AG20443 (cell line): ENCODE results near the gene DLG2.
"Not testable (repeated sequence)": the region's sequence is repeated elsewhere in the genome, so short reads cannot be mapped to it uniquely, and the experiment has no call there.

Experiments used
- DNase-seq: peaks from one replicate; pipeline ENCODE4 v3.0.0; 2012; ENCODE audit warnings: low spot score, mixed read lengths

Gene DLG2

DNA sequence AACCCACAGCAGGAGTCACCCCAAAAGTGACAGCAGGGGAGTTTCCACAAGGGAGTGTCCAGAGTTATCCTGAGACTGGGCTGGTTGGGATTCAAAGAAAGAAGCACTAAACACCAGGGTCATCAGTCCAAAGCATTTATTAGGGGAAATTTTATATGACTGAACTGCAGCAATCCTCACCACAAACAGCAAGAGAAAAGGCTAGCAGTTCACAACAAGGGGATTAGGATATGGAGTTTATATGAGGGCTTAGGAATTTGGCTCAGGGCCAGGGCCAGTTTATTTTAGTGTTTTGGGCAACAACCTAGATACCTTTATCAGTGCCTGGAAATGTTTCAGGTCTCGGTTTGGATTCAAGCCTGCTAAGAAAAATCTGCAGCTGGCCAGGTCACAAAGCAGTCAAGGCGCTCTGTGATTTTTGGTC, 16.1 kb upstream of the DLG2 start:
- DNase-seq = no peak

DNA sequence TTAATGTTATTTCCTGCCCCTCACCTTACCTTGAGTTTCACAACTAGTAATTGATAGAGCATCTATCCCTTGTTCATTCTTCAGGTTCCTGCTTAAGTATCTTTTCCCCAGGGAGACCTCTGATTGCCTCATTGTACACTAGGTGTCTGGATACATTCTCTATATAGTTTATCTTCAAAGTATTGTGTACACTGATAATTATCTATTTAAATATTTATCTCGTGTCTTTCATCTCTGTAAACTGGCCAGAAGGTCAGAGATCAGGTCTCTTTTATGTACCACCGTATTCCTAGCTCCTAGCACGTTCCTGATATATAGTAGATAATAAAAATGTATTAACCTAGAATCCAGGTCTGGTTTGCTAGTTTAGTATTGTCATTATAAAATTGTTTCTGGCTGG, 7.6 kb upstream of the DLG2 start:
- no peak for DNase-seq

DNA sequence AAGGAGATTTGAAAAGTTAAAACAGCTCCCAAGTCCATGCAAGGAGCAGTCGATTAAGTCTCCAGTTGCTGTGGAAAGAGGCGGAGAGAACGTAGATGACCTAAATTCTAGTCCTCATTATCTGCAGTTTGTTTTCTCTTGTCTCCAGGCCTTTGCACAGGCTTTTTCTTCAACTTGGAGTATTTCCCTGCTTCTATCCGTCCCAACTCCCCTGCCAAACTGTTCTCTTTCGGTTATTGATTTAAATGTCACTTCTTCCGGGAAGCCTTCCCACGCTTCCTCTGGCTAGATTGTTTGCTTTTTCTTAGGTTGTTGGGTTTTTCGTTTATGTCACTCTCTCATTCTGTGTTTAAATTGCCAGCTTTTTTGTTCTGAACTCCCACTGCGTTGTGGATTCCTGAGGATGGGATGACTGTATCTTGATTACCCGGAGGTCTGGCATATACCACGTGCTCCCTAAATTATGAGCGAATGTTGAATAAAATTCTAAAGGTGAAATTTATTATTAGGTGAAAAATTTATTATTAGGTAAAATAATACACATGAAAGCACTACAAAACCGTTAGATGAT, 1.7 kb upstream of the DLG2 start:
- no peak for DNase-seq

DNA sequence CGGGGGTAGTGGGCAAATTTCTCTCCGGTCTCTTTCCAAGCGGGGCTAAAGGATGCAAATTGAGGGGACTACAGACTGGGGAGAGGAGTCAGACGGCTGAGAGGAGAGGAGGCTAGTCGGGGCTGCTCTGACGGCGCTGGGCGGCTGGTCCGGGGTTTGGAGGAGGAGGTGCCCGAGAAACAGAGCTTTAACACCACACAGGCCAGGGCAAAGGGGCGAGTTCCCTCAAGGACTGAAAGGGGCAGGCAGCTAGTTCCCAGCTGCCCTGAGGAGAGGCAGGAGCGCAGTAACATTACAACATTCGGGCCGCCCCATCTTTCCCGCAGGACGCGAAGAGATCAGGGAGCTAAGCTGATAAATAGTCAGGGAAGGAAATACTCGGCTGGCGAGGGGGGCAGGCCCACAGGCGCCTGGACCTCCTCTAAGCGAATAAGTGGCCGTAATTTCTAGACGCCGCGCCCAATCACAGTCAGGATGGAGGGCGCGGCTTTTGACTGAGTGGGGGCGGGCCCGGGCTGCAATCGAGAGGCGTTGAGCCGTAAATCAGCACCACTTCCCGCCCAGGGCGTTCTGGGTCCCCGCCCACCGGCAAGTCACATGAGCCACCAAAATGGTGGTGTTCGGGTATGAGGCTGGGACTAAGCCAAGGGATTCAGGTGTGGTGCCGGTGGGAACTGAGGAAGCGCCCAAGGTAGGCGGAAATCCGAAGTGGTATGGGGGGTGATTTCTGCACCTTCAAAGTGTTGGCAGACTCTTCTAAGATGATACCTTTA, 1.0 kb upstream of the DLG2 start, which contains the start of gene TMEM126B:
TSS of gene TMEM126B (plus strand) at position 596 of the 773 bp plus-strand sequence. CDS start at position 611, 15 bp downstream.
- DNase-seq = peak; percentile 96

DNA sequence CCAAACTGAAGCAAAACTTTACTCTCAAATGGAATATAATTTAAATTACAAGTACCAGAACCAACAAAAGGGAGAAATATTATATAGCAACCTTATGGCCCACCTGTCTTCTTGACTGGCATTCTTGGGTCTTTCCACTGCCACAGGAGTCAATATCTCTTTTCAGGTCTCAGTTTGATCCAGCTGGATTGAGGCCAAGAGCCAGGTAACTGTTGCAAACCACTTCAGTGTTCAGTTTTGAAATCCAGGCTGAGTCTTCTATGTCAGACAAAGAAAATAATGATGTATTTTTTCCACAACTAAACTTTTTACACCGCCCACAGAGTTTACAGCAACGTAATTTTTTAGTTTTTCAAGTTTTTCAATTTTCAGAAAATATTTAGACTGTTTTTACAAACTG, 648 bp downstream of the DLG2 start:
- DNase-seq = no peak

DNA sequence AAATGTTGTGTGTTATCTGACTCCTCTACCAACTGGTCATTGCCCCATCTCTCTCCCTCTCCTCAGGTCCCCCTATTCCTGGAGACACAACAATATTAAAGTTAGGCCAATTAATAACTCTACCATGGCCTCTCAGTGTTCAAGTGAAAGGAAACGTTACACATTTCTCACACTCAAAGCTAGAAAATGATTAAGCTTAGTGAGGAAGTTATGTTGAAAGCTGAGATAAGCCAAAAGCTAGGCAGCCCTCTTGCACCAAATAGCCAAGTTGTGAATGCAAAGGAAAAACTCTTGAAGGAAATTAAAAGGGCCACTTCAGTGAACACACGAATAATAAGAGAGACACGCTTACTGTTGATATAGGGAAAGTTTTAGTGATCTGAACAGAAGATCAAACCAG, 6.9 kb downstream of the DLG2 start:
- no peak for DNase-seq

DNA sequence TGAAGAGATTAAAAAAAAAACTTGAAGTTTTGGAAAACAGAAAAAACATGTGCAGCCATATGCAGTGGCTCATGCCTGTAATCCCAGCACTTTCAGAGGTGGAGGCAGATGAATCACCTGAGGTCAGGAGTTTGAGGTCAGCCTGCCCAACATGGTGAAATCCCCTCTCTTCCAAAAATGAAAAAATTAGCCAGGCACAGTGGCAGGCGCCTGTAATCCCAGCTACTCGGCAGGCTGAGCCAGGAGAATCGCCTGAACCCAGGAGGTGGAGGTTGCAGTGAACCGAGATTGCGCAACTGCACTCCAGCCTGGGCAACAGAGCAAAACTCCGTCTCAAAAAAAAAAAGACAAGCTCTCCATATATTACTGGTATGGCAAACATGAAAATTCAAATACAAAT, 7.6 kb downstream of the DLG2 start:
- DNase-seq = no peak

DNA sequence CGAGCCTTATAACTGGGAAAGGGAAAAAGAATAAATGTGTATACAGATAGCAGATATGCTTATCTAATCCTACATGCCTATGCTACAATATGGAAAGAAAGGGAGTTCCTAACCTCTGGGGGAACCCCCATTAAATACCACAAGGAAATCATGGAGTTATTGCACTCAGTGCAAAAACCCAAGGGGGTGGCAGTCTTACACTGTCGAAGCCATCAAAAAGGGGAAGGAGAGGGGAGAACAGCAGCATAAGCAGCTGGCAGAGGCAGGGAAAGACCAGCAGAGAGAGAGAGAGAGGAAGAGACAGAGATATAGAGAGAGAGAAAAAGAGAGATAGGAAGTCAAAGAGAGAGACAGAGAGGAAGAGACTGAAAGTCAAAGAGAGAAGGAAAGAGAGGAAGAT, 15.5 kb downstream of the DLG2 start:
- DNase-seq = not testable (repeated sequence)

DNA sequence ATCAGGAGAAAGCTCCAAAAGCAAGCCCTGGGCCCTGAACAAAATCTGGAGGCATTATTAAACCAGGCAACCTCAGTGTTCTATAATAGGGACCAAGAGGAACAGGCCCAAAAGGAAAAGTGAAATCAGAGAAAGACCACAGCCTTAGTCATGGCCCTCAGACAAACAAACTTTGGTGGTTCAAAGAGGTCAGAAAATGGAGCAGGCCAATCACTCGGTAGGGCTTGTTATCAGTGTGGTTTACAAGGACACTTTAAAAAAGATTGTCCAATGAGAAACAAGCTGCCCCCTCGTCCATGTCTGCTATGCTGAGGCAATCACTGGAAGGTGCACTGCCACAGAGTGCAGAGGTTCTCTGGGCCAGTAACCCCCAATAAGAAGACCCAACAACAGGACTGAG, 17.9 kb downstream of the DLG2 start:
- DNase-seq = not testable (repeated sequence)

DNA sequence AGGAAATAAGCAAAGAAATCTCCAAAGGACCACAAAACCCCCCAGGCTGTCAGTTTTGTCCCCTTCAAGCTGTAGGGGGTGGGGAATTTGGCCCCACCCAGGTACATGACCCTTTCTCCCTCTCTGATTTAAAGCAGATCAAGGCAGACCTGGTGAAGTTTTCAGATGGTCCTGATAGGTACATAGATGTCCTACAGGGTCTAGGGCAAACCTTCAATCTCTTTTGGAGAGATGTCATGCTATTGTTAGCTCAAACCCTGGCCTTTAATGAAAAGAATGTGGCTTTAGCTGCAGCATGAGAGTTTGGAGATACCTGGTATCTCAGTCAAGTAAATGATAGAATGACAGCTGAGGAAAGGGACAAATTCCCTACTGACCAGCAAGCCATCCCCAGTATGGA, 18.5 kb downstream of the DLG2 start:
- not testable (repeated sequence) for DNase-seq

DNA sequence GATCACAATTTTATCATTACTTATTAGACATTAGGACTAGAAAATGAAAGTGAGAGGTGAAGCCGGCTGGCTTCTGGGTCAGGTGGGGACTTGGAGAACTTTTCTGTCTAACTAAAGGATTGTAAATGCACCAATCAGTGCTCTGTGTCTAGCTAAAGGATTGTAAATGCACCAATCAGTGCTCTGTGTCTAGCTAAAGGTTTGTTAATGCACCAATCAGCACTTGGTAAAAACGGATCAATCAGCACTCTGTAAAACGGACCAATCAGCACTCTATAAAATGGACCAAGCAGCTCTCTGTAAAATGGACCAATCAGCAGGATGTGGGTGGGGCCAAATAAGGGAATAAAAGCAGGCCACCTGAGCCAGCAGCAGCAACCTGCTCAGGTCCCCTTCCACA, 20.9 kb downstream of the DLG2 start:
- DNase-seq = not testable (repeated sequence)

DNA sequence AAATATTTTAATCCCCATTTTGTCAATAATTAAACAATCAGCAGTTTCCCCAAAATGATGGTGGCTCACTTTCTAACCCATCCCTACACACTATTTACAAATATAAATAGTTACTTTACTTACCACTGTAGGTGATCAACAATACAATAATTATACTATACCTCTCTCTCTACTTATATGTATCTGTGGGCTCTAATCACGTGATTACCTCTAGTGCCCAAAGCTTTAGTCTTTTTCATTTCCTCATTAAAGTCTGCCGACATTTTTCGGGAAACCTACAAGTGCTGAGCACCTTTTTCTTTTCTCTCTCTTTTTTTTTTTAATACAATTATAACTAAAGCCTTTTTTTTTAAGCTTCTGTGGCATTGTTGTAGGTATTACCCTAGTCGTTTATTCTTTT, 23.9 kb downstream of the DLG2 start:
- DNase-seq = no peak

DNA sequence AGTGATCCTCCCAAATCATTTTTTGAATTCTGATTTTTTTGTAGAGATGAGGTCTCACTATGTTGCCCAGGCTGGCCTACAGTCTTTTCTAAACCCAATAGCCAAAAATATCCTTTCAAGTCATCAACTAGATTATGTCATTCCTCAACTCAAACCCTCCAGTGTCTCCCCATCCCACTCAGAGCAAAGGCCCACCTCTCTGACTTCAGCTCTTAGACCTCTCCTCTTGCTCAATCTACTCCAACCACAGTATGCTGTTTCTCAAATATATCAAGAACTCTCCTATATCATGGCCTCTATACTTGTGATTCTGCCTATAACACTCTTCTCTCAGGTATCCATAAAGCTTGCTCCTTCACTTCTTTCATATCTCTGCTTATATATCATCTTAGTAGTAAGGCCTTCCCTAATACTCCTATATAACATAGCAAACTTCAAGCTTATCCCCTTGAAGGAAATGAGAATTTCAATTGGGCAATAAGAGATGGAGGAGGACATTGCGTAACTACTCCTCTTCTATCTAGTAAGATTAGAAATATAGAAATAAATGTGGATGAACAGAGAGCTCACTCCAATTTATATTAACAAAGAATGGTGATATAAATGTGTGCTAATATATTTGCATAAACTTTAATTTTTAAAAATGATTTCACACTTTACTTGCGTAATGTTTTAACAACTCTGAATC, 24.5 kb downstream of the DLG2 start:
- DNase-seq = no peak

DNA sequence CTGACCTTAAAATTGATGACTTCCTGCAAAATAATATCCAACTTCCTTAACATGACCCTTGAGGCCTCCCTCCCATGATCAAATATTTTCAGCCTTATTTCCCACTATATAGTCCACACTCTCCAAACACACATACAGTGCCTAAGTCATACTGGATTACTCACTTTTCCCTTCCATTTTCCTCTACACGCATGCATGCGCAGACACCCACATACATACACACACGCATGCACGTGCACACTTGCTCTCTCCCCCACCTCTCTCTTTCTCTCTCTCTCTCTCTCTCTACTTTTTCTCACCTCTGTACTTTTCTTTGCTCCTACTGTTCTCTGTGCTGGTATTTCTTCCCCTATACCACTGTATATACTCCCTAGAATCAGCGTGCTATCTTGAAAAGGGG, 28.1 kb downstream of the DLG2 start:
- no peak for DNase-seq

DNA sequence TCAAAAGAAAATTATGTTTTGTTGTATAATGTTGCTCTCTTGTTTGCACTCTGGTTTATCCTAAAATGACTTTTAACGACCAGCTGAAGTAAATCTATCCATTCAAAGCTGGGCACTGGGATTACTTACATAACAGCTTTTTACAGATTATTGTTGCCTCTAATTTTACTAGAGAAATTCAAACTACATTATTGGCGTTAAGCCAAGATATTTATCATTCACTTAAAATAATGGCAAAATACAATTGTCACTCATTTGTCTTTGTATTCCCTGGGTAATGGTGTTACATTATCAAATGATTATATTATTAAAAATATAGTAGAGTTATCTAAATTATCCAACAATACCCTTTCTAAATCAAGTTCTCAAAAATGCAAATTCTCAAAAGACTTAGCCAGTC, 30.3 kb downstream of the DLG2 start:
- DNase-seq = no peak

DNA sequence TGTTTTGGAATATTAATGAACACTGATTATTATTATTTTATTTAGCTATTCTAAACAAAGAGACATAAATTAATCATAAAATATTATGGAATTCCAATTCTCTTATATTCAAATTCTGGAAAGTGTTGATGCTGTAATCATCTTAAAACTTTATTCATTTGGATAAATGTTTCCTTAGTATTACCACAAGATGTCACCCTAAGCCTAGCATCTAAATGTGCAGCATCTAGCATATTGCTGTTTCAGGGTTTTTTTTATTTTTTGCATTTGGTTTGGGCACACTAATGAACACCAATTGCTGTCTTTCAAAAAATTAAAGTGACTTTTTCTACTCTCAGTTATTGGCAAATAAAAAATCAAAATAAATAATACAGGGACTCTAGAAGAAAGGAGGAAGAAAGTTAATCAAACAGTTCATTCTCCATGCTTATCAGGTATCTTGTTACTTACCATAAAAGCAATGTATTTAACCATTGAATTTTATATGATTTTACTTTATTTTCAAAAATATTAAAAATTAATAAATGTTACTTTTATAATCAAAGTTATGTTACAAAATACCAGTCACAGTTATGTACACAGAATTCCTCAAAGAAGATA, 31.8 kb downstream of the DLG2 start:
- peak; percentile 60 for DNase-seq

DNA sequence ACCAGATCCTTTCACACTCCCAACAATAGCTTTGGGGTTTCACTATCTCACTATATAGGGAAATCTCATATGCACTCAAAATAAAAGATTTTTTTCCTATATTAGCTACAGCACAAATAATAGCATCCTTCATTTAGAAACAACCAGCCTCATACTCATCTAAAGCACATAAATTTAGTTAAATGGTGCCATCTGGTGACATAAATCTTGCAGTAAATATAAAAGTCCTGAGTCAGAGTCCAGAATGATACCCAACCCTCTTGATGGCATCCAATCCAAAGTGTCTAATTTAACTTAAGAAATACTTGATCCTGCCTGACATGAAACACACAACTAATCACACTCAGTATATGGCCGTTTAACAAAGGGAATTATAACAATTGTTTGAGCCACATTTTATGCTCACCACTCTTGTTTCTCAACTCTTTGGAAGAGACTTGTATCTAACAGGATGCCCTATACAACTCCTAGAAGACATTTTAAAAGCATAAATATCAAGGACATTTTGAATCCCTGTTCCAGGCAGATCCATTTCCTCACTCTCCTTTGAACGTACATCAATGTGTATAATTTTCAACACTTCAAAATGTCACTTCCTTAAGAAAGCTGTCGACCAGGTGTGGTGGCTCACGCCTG, 36.2 kb downstream of the DLG2 start:
- peak; percentile 49 for DNase-seq

DNA sequence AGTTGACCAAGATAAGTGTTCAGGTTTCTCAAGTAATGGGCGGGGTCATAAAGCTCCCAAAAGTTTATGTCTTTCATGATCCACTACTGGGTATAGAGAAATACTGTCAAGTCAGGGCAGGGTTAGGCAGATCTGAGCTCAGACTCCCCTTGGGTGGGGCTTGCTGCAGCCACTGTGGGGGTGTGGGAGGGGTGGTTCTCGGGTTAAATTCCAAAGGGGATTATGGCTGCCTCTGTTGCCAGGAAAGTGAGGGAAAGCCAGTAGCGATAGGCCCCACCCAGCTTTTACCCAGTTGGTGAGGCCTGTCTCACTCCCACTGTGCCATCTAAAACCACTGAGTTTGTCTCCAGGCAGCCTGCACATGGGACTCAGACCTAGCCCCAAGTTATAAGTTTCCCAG, 37.8 kb downstream of the DLG2 start:
- no peak for DNase-seq

DNA sequence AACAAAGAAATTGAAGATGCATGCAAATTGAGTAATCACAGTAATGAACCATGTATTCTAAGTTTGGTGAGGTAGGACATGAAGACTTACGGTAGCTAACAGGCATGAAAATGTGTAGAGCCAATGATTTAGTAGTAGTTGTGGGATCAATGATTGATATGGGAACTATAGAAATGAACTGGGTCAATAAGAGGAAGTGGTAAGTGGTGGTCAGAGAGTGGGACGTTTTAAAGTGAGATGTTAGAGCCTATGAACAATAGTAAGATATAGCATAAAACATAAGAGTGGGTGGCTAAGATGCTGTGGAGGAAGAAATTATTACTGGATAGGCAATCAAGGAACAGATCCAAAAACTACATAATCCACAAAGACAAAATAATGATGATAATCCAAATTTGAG, 45.0 kb downstream of the DLG2 start:
- DNase-seq = no peak

DNA sequence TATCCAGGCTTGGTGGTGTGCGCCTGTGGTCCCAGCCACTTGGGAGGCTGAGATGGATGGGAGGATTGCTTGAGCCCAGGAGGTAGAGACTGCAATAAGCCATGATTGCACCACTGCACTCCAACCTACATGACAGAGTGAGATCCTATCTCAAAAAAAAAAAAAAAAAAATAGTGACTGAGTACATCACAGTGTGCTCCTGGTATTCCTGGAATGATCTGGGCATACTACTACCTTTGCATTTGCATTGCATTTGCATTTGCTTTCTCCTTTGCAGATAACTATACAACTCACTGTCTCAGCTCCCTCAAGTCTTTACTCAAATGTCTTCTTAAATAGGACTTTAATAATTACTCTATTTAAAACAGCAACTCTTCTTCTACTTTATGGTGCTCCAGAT, 51.8 kb downstream of the DLG2 start:
- DNase-seq = no peak

DNA sequence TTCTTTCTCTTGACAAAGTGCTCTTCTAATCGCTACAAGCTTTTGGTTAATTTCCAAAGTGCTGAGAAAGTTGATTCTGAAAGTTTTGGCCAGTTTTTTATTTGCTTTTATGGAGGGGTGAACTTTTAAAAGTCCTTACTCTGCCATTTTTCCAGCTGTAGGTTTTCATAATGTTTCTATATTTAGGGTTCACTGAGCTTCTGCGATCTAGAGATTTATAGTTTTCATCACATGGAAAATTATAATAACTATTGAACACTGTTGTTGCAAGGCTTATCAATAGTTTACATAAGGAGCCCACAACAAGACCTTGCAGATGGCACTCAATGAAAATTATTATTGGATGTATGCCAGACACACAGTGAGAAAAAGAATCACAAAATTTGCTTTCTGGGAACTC, 55.1 kb downstream of the DLG2 start:
- no peak for DNase-seq

DNA sequence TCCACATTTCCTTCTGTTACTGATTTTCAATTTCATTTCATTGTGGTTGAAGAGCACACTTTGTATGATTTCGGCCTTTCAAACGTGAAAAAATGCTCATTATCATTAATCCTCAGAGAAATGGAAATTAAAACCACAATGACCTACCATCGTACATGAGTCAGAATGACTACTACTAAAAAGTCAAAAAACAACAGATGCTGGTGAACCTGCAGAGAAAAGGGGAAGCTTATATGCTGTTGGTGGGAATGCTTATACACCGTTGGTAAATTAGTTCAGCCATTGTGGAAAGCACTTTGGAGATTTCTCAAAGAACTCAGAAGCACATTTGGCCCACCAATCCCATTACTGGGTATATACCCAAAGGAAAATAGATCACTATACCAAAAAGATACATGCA, 57.6 kb downstream of the DLG2 start:
- DNase-seq = no peak
